NK-92 (cell line): Measurements from ENCODE around the gene RPS2.

ENCODE experiments used
- DNase-seq: peaks from one replicate; lab custom pipeline; 2025; ENCODE audit not compliant: unreplicated experiment; lab: John Stamatoyannopoulos, UW

RPS2 gene

DNA sequence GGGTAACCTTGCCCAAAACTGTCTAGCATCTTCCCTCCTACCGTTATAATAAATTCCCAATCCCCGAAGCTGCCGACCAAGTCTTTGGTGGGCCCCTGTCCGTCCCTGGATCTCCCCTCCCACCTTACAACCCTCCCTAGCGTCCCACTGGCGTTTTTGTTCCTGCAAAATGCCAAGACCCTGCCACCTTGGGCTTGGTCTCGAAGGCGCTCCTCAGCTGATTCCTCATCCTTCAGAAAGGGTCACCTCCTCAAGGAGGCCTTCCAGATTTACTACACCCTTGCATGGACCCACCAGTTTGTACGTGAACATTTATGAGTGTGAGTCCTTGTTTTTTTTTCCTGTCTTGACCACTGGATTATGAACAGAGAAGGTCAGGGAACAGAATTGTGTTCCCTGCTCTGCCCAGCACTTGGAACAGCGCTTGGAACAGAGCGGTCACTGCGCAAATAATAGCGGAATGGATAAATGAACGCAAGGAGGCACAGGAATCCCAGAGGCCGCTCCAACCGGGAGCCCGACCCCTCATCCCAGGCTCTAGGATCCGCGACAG lies 18.4 kb upstream of the RPS2 start:
- DNase-seq = no peak

- DNase-seq = no peak
These were observed 17.4 kb upstream of the RPS2 start for GRCh38 chr16:1982013-1982433.

DNA sequence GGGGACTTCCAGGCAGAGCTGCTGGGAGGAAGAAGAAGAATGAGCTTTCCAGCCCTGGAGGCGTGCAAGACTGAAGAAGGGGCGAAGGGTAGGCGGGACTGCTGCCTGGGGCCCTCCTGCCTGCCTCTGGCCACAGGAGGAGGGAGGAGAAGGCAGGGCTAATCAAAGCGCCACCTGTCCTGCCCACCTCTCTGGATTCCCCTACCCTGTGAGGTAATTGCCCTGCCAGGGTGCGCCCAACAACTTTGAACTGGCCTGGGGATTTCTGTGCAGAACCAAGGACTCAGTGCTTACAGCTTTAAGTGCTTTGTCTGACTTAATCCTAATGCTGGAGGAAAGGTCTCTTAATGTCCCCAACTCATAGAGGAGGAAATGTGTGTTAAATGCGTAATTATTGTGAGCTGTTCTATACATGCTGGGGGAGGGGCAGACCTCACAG lies 16.8 kb upstream of the RPS2 start, which contains the start of gene NOXO1:
Gene NOXO1 (minus strand): TSS at position 72 of the 439 bp plus-strand sequence. CDS start 290 bp downstream, outside the sequence.
- no peak for DNase-seq

GRCh38 chr16:1980770-1981087 lies 16.1 kb upstream of the RPS2 start:
- DNase-seq = no peak

DNA sequence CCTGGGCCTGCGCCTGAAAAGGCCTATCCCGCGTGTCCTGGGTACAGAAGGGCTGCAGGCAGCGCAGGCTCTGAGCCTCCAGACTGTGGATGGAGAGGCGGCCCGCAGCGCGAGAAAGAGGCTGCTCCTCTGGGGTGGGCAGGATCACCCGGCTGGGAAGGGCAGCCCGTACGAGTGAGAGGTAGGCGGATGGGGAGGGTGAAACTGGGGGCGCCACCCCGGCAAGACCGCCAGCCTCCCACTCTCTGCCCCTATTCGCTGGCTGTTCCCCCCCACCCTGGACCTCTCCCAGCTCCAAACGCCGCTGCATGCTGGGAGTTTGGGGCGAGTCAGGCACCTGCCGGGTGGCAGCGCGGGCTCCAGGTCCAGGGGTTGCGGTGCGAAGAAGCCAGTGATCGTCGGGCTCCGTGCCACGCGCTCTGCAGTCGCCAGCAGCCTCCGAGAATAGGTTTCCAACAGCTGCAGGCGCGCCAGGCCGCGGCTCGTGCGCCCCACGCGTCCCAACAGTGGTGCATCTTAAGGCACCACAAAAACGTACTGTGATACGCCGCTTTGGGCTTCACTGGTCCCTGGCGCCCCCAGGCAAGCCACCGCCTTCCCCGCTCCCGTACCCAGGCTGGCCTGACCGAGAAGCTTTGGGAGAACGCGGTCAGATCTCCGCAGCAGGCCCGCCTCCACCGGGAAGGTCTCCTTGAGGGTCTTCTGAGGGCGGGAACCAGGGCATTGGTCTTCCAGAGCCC lies 15.6 kb upstream of the RPS2 start:
- no peak for DNase-seq

DNA sequence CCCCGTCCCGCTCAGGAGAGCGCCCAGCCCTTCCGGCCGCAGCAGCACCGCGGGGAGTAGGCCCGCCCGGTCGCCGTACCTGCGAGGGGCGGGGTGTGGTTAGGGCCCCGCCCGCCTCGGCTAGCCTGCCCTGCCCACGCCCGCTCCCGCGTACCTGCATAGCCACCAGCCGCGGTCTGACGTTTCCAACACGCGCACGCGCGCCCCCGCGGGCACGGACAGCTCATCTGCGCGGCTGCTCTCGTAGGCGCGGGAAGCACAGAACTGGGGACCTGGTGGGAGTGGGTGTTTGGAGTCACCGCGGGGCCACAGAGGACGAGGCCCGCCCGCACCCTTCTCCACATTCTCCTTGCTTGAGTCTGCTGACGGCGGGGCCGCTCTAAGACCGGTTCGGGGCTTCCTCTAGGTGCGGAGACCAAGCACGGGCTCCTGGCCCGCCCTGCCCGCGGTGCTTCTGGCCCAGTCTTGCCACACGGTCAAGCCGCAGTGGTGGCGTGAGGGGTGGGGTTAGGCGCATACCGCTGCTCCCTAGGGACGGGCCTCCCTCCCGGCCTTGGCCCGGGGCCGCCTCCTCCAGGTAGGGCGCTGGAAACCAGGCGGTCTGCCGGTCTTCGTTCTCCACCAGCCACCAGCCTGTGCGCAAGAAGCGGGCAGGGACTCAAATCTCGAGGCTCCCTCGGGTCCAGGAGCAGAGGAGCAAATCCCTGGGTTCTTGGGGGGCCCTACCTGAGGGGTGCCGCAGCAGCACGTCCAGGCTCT lies 14.8 kb upstream of the RPS2 start:
- no peak for DNase-seq

DNA sequence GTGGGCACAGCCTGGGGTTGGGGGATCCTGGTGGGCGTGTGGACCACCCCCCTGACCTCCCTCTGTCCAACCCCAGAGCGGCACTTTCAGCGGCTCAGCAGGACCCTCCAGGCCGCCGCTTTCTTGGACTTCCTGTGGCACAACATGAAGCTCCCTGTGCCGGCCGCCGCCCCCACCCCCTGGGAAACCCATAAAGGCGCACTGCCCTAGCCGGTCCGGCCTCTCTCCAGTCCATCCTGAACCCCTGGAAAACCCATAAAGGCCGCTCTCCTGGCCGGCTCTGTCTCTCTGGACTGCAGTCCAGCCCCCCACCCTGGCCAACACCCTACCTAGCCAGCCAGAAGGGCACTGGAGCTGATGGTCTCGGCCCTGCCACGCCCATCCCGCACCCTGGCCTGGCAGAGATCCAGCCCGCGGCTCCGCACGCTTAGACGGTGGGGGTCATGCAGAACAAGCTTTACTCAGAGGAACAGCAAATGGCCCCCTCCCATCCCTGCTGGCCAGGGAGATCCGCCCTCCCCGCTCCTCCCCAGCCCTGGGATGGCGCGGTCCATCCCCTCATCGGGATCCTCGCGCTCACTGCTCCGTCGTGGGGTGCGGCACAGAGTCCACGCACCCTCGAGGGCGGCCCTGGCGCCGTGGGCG lies 14.0 kb upstream of the RPS2 start:
- DNase-seq = no peak

DNA sequence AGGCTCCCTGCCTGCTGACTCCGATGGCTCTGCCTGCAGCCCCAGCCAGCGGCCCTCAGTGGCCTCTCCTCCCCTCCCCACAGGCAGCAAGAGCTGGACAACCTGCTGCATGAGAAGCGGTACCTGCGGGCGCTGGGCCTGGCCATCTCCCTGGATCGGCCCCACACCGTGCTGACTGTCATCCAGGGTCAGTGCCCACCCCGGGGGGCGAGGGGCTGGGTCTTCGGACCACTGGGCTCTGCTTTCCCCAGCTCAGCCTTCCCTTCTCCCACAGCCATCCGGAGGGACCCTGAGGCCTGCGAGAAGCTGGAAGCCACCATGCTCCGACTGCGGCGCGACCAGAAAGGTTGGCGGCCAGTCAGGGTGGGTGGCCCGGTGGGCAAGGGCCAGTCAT lies 13.2 kb upstream of the RPS2 start:
- no peak for DNase-seq

- no peak for DNase-seq
These were observed 12.6 kb upstream of the RPS2 start for GRCh38 chr16:1976951-1977874.

DNA sequence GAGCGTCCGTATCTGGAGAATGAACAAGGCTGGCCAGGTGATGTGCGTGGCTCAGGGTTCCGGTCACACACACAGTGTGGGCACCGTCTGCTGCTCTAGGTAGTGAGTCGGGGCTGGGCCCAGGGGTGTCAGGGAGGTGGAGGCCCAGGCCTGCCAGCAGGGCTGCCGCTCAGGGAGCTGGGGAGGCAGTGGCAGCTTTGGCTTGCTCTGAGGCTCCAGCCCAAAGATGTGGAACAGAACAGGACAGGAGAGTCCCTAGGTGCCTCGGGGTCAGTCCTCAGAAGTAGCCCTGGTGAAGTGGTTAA lies 11.5 kb upstream of the RPS2 start:
- DNase-seq = no peak

DNA sequence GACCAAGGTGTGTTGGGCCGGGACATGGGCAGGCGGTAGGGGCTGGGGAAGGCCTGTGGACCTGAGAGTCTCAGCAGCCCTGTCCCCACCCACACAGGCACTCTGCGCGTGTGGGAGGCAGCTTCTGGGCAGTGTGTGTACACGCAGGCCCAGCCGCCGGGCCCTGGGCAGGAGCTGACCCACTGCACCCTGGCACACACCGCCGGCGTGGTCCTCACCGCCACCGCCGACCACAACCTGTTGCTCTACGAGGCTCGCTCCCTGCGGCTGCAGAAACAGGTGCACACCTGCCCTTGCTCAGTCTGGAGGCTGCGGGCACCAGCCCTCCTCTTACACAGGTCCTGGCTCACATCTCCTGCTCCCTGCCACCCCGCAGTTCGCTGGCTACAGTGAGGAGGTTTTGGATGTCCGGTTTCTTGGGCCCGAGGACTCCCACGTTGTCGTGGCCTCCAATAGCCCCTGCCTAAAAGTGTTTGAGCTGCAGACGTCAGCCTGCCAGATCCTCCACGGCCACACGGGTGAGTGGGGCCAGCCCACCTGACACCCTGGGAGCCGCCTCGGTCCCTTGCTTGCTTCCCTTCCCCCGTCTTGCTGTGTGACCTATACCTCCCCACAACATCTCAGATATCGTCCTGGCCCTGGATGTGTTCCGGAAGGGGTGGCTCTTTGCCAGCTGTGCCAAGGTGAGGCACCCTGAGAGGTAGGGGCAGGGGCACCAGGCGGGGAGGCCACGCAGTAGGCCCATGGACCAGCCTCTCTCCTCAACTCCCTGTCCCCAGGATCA lies 11.0 kb upstream of the RPS2 start:
- no peak for DNase-seq

DNA sequence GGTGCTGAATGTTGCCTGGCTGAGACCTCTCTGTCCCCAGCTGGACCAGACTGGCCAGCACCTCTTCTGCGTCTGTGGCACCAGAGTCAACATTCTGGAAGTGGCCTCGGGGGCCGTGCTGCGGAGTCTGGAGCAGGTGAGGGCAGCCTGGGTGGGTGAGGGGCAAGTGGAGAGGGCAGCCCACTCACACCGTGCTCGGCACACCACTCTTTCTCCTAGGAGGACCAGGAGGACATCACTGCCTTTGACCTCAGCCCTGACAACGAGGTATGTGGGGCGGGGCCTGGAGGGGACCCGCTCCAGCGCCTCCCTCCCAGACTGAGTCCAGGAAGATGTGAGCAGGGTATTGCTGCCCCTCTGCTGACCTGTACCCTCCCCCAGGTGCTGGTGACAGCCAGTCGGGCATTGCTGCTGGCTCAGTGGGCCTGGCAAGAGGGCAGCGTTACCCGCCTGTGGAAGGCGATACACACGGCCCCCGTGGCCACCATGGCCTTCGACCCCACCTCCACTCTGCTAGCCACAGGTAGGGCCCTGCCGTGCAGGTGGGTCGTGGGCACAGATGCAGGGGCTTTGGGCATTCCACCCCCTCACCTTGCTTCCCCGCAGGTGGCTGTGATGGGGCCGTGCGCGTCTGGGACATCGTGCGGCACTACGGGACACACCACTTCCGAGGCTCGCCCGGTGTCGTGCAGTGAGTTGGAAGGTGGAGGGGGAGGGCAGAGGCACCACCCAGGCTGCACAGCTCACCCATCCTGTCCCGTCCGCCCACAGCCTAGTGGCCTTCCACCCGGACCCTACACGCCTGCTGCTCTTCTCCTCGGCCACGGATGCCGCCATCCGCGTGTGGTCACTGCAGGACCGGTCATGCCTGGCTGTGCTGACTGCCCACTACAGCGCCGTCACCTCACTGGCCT lies 9.8 kb upstream of the RPS2 start:
- no peak for DNase-seq

DNA sequence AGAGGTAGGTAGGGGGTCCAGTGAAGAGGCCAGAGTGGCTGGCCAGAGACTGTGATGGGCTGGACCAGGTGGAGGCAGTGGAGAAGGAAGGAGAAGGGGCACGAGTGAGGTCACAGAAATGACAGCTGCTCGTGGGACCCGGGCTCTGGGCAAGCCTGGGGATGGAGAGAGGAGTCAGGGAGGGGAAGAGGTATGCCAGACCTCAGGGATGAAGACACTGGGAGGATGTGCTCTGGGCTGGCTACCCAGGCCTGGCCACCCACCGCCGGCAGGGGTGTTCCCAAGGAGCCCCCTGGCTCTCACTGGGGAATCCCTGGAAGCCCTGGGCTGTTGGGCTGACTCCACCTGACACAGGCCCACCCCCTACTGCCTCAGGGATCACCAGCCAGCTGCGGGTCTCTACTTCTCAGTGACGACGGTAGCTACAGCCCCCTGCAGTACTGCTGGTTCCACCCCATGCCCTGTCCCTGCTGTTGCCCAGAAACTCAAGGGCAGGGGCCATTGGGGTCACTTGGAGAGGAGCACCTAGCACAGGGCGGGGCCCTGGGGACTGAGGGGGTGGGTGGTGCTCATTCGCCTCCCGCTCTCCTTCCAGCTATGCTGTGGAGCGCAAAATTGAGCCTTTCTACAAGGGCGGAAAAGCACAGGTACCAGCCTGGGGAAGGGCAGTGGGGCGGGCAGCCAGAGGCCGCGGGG lies 9.0 kb upstream of the RPS2 start:
- DNase-seq = no peak

GRCh38 chr16:1972490-1972877 lies 7.9 kb upstream of the RPS2 start:
- no peak for DNase-seq

- DNase-seq = peak; percentile 84
These were observed 7.3 kb upstream of the RPS2 start, which contains the start of gene TBL3 for GRCh38 chr16:1971796-1972489. Gene TBL3 (plus strand): TSS chr16:1972053. CDS start chr16:1972165, 112 bp downstream.

DNA sequence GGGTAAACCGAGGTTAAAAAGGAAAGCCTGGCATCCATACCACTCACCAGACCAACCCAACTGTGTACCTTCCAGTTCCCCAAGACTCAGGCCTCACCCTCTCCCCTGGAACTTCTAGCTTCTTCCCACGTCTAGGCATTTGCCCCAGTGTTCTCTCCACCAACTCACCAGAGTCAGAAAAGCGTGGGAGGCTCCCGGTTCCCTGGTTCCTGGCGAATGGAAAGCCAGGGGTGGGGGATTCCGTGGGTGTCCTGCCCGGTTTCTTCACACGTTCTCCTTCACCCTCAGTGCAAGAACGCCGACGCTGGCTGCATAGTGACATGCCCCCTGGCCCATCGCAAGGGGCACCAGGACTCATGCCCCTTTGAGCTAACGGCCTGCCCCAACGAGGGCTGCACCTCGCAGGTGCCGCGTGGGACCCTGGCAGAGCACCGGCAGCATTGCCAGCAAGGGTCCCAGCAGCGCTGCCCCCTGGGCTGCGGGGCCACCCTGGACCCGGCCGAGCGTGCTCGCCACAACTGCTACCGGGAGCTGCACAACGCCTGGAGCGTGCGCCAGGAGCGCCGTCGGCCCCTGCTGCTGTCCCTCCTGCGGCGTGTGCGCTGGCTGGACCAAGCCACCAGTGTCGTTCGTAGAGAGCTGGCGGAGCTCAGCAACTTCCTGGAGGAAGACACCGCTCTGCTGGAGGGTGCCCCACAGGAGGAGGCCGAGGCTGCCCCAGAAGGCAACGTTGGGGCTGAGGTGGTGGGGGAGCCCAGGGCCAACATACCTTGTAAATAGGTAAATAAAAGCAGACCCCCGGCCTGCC lies 3.7 kb upstream of the RPS2 start:
- DNase-seq = no peak

DNA sequence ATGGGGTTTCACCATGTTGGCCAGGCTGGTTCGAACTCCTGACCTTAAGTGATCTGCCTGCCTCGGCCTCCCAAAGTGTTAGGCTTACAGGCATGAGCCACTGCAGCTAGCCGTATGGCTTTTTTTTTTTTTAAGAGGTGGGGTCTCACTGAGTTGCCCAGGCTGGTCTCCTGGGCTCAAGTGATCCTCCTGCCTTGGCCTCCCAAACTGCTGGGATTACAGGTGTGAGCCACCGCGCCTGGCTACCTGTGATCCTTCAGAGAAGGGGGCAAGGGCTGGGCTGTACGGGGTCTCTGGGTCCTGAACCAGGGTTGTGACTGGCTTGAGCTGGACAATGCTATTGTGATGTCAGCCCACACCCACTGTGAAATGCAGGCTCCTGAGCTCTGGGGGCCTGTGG lies 1.8 kb upstream of the RPS2 start, which contains the start of gene RNF151:
Gene RNF151 (plus strand): TSS at position 397 of the 400 bp plus-strand sequence. CDS start 26 bp downstream, outside the sequence.
- DNase-seq = no peak
